ENCODE data around the gene CACNA1C.

- TF ChIP-seq POLR2AphosphoS5 (IDR thresholded peaks at IDR 0.05): no peak
- no peak for TF ChIP-seq CTCF (IDR thresholded peaks at IDR 0.05)
Measured at GRCh38 chr12:2345902-2346301, 293.1 kb downstream of the CACNA1C start.
